ENCODE results near the gene GPR4.

GPR4 gene

GRCh38 chr19:45597425-45598111 is 4.4 kb downstream of the GPR4 start:
- H3K36me3 ChIP-seq (ENCODE audit: insufficient read depth, low read depth, low read length), result no peaks in the 10 kb centered on the region
- peaks cover 11% of the 10 kb centered on the region; the same call in 1 of the 2 replicates for H3K4me1 ChIP-seq (ENCODE audit: insufficient read depth, low read length)
- H3K27ac ChIP-seq (ENCODE audit: low read length), result no peak overlapping the region
- peaks cover 73% of the 10 kb centered on the region for H3K27me3 ChIP-seq (ENCODE audit: insufficient read depth, low read length)
- peak overlapping the region; percentile 8; the same call in 1 of the 2 replicates for H3K9ac ChIP-seq (ENCODE audit: low read depth, low read length)
- no peaks in the 10 kb centered on the region for H3K9me3 ChIP-seq (ENCODE audit: insufficient read depth, low read depth, low read length)
- H3K4me3 ChIP-seq (ENCODE audit: low read length), result peak overlapping the region; percentile 70

DNA sequence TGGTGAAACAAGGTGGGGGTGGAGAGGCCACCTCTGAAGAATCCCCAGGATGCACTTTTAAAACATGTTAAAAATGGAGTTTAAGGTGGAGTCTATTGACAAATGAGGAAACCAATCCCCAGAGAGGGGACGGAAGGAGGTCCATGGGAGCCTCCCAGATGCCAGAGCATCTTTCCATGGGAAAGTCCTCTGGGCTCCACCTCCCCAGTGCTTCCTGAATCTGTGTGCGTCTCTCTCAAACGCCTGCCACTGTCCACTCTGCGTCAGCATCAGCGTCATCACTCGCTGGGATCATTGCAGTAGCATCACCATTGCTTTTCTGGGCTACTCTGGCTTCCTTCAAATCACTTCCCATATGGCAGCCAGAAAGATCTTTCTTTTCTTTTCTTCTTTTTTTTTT is 6.2 kb downstream of the GPR4 start:
- Histone ChIP-seq H3K36me3 (ENCODE audit: insufficient read depth, low read depth, low read length) (no peaks in the 10 kb centered on the region), H3K27ac (ENCODE audit: low read length) (no peak overlapping the region), H3K27me3 (ENCODE audit: insufficient read depth, low read length) (peaks cover 73% of the 10 kb centered on the region), H3K4me1 (ENCODE audit: insufficient read depth, low read length) (peaks cover 11% of the 10 kb centered on the region; the same call in 1 of the 2 replicates), H3K9ac (ENCODE audit: low read depth, low read length) (no peak overlapping the region), H3K9me3 (ENCODE audit: insufficient read depth, low read depth, low read length) (no peaks in the 10 kb centered on the region), H3K4me3 (ENCODE audit: low read length) (no peak overlapping the region)

GRCh38 chr19:45593520-45593919 is 8.5 kb downstream of the GPR4 start:
- Histone ChIP-seq H3K36me3 (ENCODE audit: insufficient read depth, low read depth, low read length) (no peaks in the 10 kb centered on the region), H3K27ac (ENCODE audit: low read length) (no peak overlapping the region), H3K9ac (ENCODE audit: low read depth, low read length) (no peak overlapping the region), H3K4me1 (ENCODE audit: insufficient read depth, low read length) (peaks cover 5% of the 10 kb centered on the region; the same call in 1 of the 2 replicates), H3K4me3 (ENCODE audit: low read length) (no peak overlapping the region), H3K9me3 (ENCODE audit: insufficient read depth, low read depth, low read length) (no peaks in the 10 kb centered on the region), H3K27me3 (ENCODE audit: insufficient read depth, low read length) (peaks cover 63% of the 10 kb centered on the region)

- H3K9me3 ChIP-seq (ENCODE audit: insufficient read depth, low read depth, low read length), result no peaks in the 10 kb centered on the region
- peaks cover 52% of the 10 kb centered on the region for H3K27me3 ChIP-seq (ENCODE audit: insufficient read depth, low read length)
- H3K4me1 ChIP-seq (ENCODE audit: insufficient read depth, low read length), result no peaks in the 10 kb centered on the region
- H3K27ac ChIP-seq (ENCODE audit: low read length), result no peak overlapping the region
- H3K4me3 ChIP-seq (ENCODE audit: low read length), result no peak overlapping the region
- no peak overlapping the region for H3K9ac ChIP-seq (ENCODE audit: low read depth, low read length)
- H3K36me3 ChIP-seq (ENCODE audit: insufficient read depth, low read depth, low read length), result no peaks in the 10 kb centered on the region
Observed at GRCh38 chr19:45592366-45592765, 9.6 kb downstream of the GPR4 start.

DNA sequence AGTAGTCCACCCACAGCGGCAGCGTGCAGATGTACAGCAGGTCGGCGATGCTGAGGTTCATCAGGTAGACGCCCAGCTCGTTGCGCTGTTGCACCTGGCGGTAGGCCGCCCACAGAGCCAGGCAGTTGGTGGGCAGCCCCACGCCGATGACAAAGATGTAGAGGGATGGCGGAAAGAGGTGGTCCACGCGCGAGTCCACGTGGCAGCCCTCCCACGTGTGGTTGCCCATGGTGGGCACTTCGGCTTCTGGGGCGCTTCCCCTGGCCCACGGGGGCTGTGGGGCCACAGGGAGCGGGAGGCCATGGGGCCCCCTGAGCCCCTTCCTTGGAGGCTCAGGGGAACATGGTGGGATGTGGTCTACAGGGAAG is 10.4 kb downstream of the GPR4 start:
- no peaks in the 10 kb centered on the region for H3K36me3 ChIP-seq (ENCODE audit: insufficient read depth, low read depth, low read length)
- H3K4me1 ChIP-seq (ENCODE audit: insufficient read depth, low read length), result no peaks in the 10 kb centered on the region
- no peak overlapping the region for H3K27ac ChIP-seq (ENCODE audit: low read length)

GRCh38 chr19:45591004-45591637 is 10.9 kb downstream of the GPR4 start:
- peaks cover 41% of the 10 kb centered on the region for H3K27me3 ChIP-seq (ENCODE audit: insufficient read depth, low read length)
- H3K9me3 ChIP-seq (ENCODE audit: insufficient read depth, low read depth, low read length), result no peaks in the 10 kb centered on the region
- no peaks in the 10 kb centered on the region for H3K36me3 ChIP-seq (ENCODE audit: insufficient read depth, low read depth, low read length)
- no peak overlapping the region for H3K27ac ChIP-seq (ENCODE audit: low read length)
- no peaks in the 10 kb centered on the region for H3K4me1 ChIP-seq (ENCODE audit: insufficient read depth, low read length)
- H3K4me3 ChIP-seq (ENCODE audit: low read length), result no peak overlapping the region
- H3K9ac ChIP-seq (ENCODE audit: low read depth, low read length), result no peak overlapping the region

More for the DNA sequence above, 10.4 kb downstream of the GPR4 start:
- H3K4me3 ChIP-seq (ENCODE audit: low read length), result no peak overlapping the region
- peaks cover 44% of the 10 kb centered on the region for H3K27me3 ChIP-seq (ENCODE audit: insufficient read depth, low read length)
- H3K9me3 ChIP-seq (ENCODE audit: insufficient read depth, low read depth, low read length), result no peaks in the 10 kb centered on the region
- H3K9ac ChIP-seq (ENCODE audit: low read depth, low read length), result no peak overlapping the region

DNA sequence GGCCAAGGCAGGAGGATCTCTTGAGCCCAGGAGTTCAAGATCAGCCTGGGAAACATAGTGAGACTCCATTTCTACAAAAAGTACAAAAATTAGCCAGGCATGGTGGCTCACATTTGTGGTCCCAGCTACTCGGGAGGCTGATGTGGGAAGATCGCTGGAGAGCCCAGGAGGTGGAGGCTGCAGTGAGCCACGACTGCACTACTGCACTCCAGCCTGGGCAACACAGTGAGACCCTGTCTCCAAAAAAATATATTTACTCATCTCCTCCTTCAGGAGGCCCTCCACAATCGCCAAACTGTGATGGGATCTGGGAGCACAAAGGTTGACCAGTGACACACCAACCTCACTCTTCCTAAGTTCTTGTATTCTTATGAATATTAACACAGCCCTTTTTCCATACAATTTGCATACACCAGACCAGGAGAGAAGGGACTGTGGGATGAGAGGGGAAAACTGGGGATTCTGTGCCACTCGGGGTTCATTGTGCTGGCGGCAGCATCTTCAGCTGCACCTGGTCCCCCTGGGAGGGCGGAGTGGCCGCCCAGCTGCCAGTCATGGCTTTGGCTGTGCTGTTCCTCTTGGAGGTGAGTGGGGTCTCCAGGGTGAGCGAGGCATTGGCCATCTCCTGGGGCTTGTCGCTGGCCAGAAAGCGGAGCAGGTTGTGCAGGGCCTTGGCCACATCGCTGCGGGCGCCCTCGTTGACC is 11.6 kb downstream of the GPR4 start:
- Histone ChIP-seq H3K27me3 (ENCODE audit: insufficient read depth, low read length) (peaks cover 35% of the 10 kb centered on the region), H3K36me3 (ENCODE audit: insufficient read depth, low read depth, low read length) (no peaks in the 10 kb centered on the region), H3K9ac (ENCODE audit: low read depth, low read length) (no peak overlapping the region), H3K27ac (ENCODE audit: low read length) (no peak overlapping the region), H3K4me1 (ENCODE audit: insufficient read depth, low read length) (no peaks in the 10 kb centered on the region), H3K4me3 (ENCODE audit: low read length) (no peak overlapping the region), H3K9me3 (ENCODE audit: insufficient read depth, low read depth, low read length) (no peaks in the 10 kb centered on the region)

DNA sequence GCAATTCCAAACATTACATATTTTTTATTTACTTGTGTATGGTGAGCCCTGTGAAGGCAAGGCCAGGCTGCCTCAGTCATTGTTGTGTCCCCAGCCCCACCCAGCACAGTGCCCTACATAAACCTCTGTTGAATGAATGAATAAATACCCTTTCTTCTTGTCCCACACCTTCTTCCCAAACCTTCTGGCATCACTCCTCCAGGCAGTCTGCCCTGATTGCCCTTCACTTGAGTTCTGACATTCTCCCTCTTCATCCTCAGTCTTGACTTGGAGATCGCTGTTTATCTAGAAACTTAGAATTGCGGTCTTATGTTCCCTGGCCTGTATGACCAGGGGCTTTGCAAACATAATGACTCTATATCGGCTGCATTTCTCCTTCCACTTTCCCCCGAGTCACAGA is 12.2 kb downstream of the GPR4 start:
- H3K9ac ChIP-seq (ENCODE audit: low read depth, low read length), result no peak overlapping the region
- no peaks in the 10 kb centered on the region for H3K9me3 ChIP-seq (ENCODE audit: insufficient read depth, low read depth, low read length)
- no peaks in the 10 kb centered on the region for H3K36me3 ChIP-seq (ENCODE audit: insufficient read depth, low read depth, low read length)
- H3K4me3 ChIP-seq (ENCODE audit: low read length), result no peak overlapping the region
- no peak overlapping the region for H3K27ac ChIP-seq (ENCODE audit: low read length)
- H3K27me3 ChIP-seq (ENCODE audit: insufficient read depth, low read length), result peaks cover 33% of the 10 kb centered on the region
- H3K4me1 ChIP-seq (ENCODE audit: insufficient read depth, low read length), result peaks cover 3% of the 10 kb centered on the region; the same call in 1 of the 2 replicates

DNA sequence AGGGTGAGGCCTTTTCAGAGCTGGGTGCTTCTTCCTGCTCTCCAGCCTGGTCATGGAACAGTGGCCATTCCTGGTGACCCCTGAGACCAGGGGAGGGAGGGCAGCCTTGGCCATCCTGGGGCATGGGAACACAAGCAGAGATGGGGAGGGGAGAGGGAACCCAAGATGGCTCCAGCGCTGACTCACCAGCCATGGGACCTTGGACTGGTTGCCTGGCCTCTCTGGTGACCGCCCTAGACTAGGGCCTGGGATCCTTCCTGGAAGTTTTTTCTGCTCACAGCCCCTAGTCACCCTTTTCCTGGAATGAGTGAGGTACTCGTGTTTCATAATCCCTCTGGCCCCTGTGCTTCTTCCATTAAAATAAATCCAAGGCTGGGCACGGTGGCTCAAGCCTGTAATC is 14.1 kb downstream of the GPR4 start:
- H3K9ac ChIP-seq (ENCODE audit: low read depth, low read length), result no peak overlapping the region
- H3K4me1 ChIP-seq (ENCODE audit: insufficient read depth, low read length), result peaks cover 3% of the 10 kb centered on the region; the same call in 1 of the 2 replicates
- H3K27me3 ChIP-seq (ENCODE audit: insufficient read depth, low read length), result peaks cover 33% of the 10 kb centered on the region
- no peaks in the 10 kb centered on the region for H3K36me3 ChIP-seq (ENCODE audit: insufficient read depth, low read depth, low read length)
- H3K4me3 ChIP-seq (ENCODE audit: low read length), result no peak overlapping the region
- H3K9me3 ChIP-seq (ENCODE audit: insufficient read depth, low read depth, low read length), result no peaks in the 10 kb centered on the region
- H3K27ac ChIP-seq (ENCODE audit: low read length), result no peak overlapping the region

DNA sequence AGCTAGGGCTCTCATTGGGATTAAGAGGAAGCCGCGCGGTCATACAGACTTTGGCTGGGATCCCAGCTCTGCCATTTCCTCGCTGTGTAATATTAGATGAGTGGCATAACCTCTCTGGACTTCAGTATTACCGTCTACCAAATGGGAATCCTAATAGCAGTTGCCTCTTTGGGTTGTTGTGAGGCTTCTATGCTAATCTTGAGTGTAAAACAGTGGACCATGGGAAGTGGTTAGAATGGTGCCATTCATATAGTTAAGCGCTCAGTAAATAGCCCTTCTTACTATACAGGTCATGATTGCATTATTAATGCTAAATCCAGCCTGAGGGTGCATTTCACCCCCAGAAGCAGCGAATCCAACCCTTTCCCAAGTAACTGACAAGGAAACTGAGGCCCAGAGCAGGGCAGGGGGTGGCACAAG is 16.8 kb downstream of the GPR4 start:
- H3K27me3 ChIP-seq (ENCODE audit: insufficient read depth, low read length), result peaks cover 7% of the 10 kb centered on the region; the same call in 1 of the 2 replicates
- H3K4me3 ChIP-seq (ENCODE audit: low read length), result peak overlapping the region; percentile 90
- no peak overlapping the region for H3K27ac ChIP-seq (ENCODE audit: low read length)
- no peaks in the 10 kb centered on the region for H3K9me3 ChIP-seq (ENCODE audit: insufficient read depth, low read depth, low read length)
- H3K4me1 ChIP-seq (ENCODE audit: insufficient read depth, low read length), result peaks cover 3% of the 10 kb centered on the region; the same call in 1 of the 2 replicates
- H3K9ac ChIP-seq (ENCODE audit: low read depth, low read length), result peak overlapping the region; percentile 47; the same call in 1 of the 2 replicates
- no peaks in the 10 kb centered on the region for H3K36me3 ChIP-seq (ENCODE audit: insufficient read depth, low read depth, low read length)

DNA sequence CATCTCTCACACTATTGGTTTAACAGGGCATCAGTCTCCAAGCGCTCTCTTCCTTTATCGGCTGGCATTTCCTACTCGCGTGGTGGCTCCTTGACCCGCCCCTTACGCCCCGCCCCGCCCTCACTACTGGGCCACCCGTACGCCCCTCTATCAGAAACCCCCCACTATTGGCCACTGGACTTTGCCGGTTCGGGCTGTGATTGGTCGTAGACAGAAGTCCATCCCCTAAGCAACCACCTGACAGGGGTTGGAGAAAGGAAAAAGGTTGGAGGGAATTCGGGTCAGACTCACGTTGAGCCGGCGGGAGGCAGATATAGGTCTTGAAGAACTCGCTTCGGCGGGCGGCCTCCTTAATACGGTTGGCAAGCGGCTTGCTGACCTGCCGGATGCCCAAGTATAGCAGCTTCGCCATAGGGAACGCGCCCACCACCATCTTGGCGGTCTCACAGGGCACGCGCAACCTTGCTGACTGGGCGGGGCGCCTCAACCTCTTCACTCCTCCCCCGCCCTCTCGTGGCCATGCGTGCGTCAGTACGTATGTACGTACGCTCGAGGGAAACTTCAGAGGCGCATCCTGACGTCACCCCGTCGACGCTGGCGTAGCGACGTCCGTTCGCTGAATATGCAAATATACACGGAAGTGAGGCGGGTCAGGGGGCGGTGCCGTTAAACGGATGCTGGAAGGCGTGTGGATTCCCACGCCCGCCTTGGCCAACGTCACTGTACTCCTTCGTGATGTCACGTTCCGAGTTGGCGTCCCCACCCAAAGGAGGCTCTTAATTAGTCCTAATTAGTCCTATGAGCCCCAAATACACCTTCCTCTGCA is 17.5 kb downstream of the GPR4 start, which contains the start of gene OPA3:
TSS of gene OPA3 (minus strand) at position 471 of the 826 bp plus-strand sequence. CDS start at position 433, 38 bp downstream.
- Histone ChIP-seq H3K27ac (ENCODE audit: low read length) (peak within 1 kb of the TSS; percentile 87), H3K4me1 (ENCODE audit: insufficient read depth, low read length) (peaks cover 3% of the 10 kb centered on the region; the same call in 1 of the 2 replicates), H3K9ac (ENCODE audit: low read depth, low read length) (peak within 1 kb of the TSS; percentile 93; the same call in 1 of the 2 replicates), H3K36me3 (ENCODE audit: insufficient read depth, low read depth, low read length) (no peaks in the 10 kb centered on the region), H3K27me3 (ENCODE audit: insufficient read depth, low read length) (peaks cover 1% of the 10 kb centered on the region; the same call in 1 of the 2 replicates), H3K4me3 (ENCODE audit: low read length) (peak within 1 kb of the TSS; percentile 90), H3K9me3 (ENCODE audit: insufficient read depth, low read depth, low read length) (no peaks in the 10 kb centered on the region)

Measured in iPS-20b (cell line).